Trophoblast cell (in vitro differentiated cells and primary cell): ENCODE data around the gene WASHC2C.
"Not testable (repeated sequence)": the region's sequence is repeated elsewhere in the genome, so short reads cannot be mapped to it uniquely, and the experiment has no call there.

ENCODE experiments used
- DNase-seq, 2 donors: peaks; one replicate each; pipeline ENCODE4 v3.0.0-alpha.2; 2016
- H2AFZ ChIP-seq: 2 replicates; pipeline ENCODE4 v1.6.1; 2013; ENCODE audit warnings: low read length, moderate library complexity, mild to moderate bottlenecking; ENCODE audit not compliant: insufficient read depth, poor library complexity
- H2AK5ac ChIP-seq: 2 replicates; pipeline ENCODE4 v1.6.1; 2013; ENCODE audit warnings: mild to moderate bottlenecking, low read length
- H2BK120ac ChIP-seq: 2 replicates; pipeline ENCODE4 v1.6.1; 2013; ENCODE audit warnings: low read length, mild to moderate bottlenecking, moderate library complexity; ENCODE audit not compliant: insufficient read depth, poor library complexity
- H2BK12ac ChIP-seq: 2 replicates; pipeline ENCODE4 v1.6.1; 2013; ENCODE audit warnings: mild to moderate bottlenecking, low read length, moderate library complexity
- H2BK5ac ChIP-seq: 2 replicates; pipeline ENCODE4 v1.6.1; 2013; ENCODE audit warnings: low read length, low read depth, moderate library complexity, mild to moderate bottlenecking; ENCODE audit not compliant: poor library complexity
- H3K14ac ChIP-seq: 2 replicates; pipeline ENCODE4 v1.6.1; 2013; ENCODE audit warnings: mild to moderate bottlenecking, low read length
- H3K18ac ChIP-seq: 2 replicates; pipeline ENCODE4 v1.6.1; 2013; ENCODE audit warnings: mild to moderate bottlenecking, low read length
- H3K23ac ChIP-seq: 2 replicates; pipeline ENCODE4 v1.6.1; 2013; ENCODE audit warnings: low read length
- H3K27ac ChIP-seq: 2 replicates; pipeline ENCODE4 v1.5.1; 2013; ENCODE audit warnings: low read depth, mild to moderate bottlenecking, inconsistent platforms, low read length, moderate library complexity
- H3K27me3 ChIP-seq: 2 replicates; pipeline ENCODE4 v1.6.1; 2013; ENCODE audit warnings: inconsistent platforms, mild to moderate bottlenecking, low read length, moderate library complexity; ENCODE audit not compliant: insufficient read depth
- H3K36me3 ChIP-seq, 2 experiments: 1 replicate in 1 of 2; 2 replicates in 1 of 2; pipeline ENCODE4 v1.6.1; 2013; ENCODE audit warnings: low read length in 2 of 2, mild to moderate bottlenecking in 2 of 2, moderate library complexity in 1 of 2; ENCODE audit not compliant: insufficient read depth in 2 of 2, control insufficient read depth in 1 of 2
- H3K4ac ChIP-seq: 2 replicates; pipeline ENCODE4 v1.6.1; 2013; ENCODE audit warnings: low read depth, mild to moderate bottlenecking, low read length, moderate library complexity
- H3K4me1 ChIP-seq, 2 experiments: 1 replicate in 1 of 2; 2 replicates in 1 of 2; pipeline ENCODE4 v1.6.1; 2013; ENCODE audit warnings: low read length in 2 of 2, mild to moderate bottlenecking in 2 of 2, moderate library complexity in 1 of 2; ENCODE audit not compliant: insufficient read depth in 2 of 2, control insufficient read depth in 1 of 2
- H3K4me2 ChIP-seq: 2 replicates; pipeline ENCODE4 v1.6.1; 2013; ENCODE audit warnings: inconsistent platforms, mild to moderate bottlenecking, low read length, moderate library complexity
- H3K4me3 ChIP-seq: 2 replicates; pipeline ENCODE4 v1.5.1; 2013; ENCODE audit warnings: mild to moderate bottlenecking, low read depth, low read length, inconsistent platforms
- H3K79me1 ChIP-seq: one replicate; pipeline ENCODE4 v1.6.1; 2013; ENCODE audit warnings: low read length
- H3K79me2 ChIP-seq: 2 replicates; pipeline ENCODE4 v1.6.1; 2013; ENCODE audit warnings: low read length, mild to moderate bottlenecking; ENCODE audit not compliant: control insufficient read depth, insufficient read depth, poor library complexity
- H3K9ac ChIP-seq: 2 replicates; pipeline ENCODE4 v1.6.1; 2013; ENCODE audit warnings: mild to moderate bottlenecking, low read length
- H3K9me3 ChIP-seq: 2 replicates; pipeline ENCODE4 v1.6.1; 2013; ENCODE audit warnings: low read depth, mild to moderate bottlenecking, control low read depth, inconsistent platforms, low read length; ENCODE audit not compliant: insufficient read depth
- H4K12ac ChIP-seq: 2 replicates; pipeline ENCODE4 v1.6.1; 2013; ENCODE audit warnings: low read depth, mild to moderate bottlenecking, low read length, moderate library complexity
- H4K8ac ChIP-seq: 2 replicates; pipeline ENCODE4 v1.6.1; 2013; ENCODE audit warnings: low read depth, mild to moderate bottlenecking, low read length, moderate library complexity
- H4K91ac ChIP-seq: one replicate; pipeline ENCODE4 v1.6.1; 2013; ENCODE audit warnings: low read depth, mild to moderate bottlenecking, low read length, moderate library complexity
- WGBS: extraction: QIAGEN DNeasy Blood & Tissue Kit; methylation state at CpG from one replicate; pipeline ENCODE4 v1.1.7; 2013; ENCODE audit warnings: missing lambda C conversion rate; ENCODE audit not compliant: insufficient read length, insufficient coverage; ENCODE audit errors: extremely low coverage; 5-methylcytosine and 5-hydroxymethylcytosine counted together

WASHC2C gene

DNA sequence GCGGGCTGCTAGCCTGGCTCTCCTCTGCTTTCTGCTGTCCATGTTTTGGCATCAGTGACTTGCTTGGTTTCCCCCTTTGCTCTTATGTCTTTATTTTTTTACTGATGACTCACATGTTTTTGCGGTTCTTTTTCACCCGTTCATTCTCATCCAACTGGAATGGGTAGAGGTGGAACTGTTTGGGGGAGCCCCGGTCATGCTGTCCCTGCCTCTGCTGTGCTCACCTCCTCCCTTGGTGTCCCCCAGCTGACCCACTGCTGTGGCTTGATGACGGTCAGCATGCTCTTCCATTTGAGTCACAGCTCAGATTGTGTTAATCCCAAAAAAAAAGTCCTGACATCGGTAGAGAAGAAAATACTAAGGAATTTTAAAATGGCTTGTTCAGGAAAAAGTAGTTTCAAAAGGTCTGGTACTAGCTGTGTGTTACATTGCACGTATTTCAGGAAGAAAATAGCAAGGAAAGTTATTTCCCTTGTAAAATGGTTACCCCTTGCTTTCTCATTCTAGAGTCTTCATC is 27.0 kb downstream of the WASHC2C start:
- H3K79me1 ChIP-seq, H4K91ac ChIP-seq, H3K4ac ChIP-seq, H2AFZ ChIP-seq, H3K27me3 ChIP-seq, H3K9me3 ChIP-seq, H3K27ac ChIP-seq, H3K79me2 ChIP-seq, H3K9ac ChIP-seq, H3K18ac ChIP-seq, H3K36me3 ChIP-seq, H2BK12ac ChIP-seq, H3K4me1 ChIP-seq, H3K4me3 ChIP-seq, H4K12ac ChIP-seq, DNase-seq, H2BK120ac ChIP-seq, H2AK5ac ChIP-seq, H3K4me2 ChIP-seq, H2BK5ac ChIP-seq, H4K8ac ChIP-seq, H3K23ac ChIP-seq, H3K14ac ChIP-seq: not testable (repeated sequence)
- no CpG with 5 or more reads among the region's 7 CpGs for WGBS

DNA sequence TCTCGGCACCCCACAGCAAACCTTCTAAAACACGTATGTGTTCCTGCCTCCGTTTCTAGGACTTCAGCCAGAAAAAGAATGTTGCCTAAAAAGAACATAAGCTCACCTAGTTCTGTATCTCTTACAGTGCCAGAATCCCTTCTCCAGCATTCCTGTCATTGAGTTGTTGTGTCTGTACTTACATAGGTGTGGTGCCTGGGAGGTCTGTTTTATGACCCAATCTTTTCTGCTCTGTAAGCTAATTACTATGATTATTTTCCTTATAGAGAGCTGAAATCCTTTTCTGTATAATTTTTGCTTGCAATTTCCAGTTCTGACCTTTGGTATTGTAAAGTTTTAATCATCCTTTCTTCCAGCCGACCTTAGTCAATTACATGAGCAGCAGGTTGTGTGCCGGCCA is 28.0 kb downstream of the WASHC2C start:
- no CpG with 5 or more reads among the region's 5 CpGs for WGBS
- not testable (repeated sequence) for H2AFZ ChIP-seq, H2AK5ac ChIP-seq

DNA sequence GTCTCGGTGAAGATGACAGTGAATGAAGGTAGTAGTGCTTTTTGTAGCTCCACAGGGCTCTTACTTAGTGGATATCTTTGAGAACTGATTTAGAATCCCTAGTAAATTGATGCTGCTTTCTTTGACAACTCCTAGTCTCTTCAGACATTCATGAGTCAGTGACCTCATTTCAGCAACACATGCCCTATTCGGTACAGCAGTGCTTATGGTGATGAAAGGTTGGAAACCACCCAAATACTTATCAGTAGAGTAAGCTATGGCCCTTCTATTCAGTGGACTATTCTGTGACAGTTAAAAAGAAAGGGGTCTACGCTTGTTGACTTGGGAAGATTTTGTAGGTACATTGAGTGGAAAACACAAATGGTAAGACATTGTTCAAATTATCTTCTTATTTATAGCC is 29.0 kb downstream of the WASHC2C start:
- H3K4me2 ChIP-seq, H4K12ac ChIP-seq, H3K9ac ChIP-seq, H3K4me1 ChIP-seq, H2AK5ac ChIP-seq, H4K91ac ChIP-seq, H3K27me3 ChIP-seq, H3K79me2 ChIP-seq, H3K4ac ChIP-seq, H2BK5ac ChIP-seq, H3K79me1 ChIP-seq, H3K4me3 ChIP-seq, H2BK120ac ChIP-seq, H3K27ac ChIP-seq, DNase-seq, H2BK12ac ChIP-seq, H3K9me3 ChIP-seq, H4K8ac ChIP-seq, H3K18ac ChIP-seq, H3K23ac ChIP-seq, H3K14ac ChIP-seq, H3K36me3 ChIP-seq, H2AFZ ChIP-seq: not testable (repeated sequence)
- WGBS, result no CpG with 5 or more reads among the region's 3 CpGs

More for the DNA sequence above, 28.0 kb downstream of the WASHC2C start:
- DNase-seq, H4K91ac ChIP-seq, H3K18ac ChIP-seq, H3K27ac ChIP-seq, H3K4me1 ChIP-seq, H3K9me3 ChIP-seq, H3K4me2 ChIP-seq, H3K23ac ChIP-seq, H2BK120ac ChIP-seq, H4K8ac ChIP-seq, H2BK12ac ChIP-seq, H3K36me3 ChIP-seq, H3K27me3 ChIP-seq, H3K9ac ChIP-seq, H3K4ac ChIP-seq, H3K14ac ChIP-seq, H3K4me3 ChIP-seq, H4K12ac ChIP-seq, H3K79me2 ChIP-seq, H3K79me1 ChIP-seq, H2BK5ac ChIP-seq: not testable (repeated sequence)

DNA sequence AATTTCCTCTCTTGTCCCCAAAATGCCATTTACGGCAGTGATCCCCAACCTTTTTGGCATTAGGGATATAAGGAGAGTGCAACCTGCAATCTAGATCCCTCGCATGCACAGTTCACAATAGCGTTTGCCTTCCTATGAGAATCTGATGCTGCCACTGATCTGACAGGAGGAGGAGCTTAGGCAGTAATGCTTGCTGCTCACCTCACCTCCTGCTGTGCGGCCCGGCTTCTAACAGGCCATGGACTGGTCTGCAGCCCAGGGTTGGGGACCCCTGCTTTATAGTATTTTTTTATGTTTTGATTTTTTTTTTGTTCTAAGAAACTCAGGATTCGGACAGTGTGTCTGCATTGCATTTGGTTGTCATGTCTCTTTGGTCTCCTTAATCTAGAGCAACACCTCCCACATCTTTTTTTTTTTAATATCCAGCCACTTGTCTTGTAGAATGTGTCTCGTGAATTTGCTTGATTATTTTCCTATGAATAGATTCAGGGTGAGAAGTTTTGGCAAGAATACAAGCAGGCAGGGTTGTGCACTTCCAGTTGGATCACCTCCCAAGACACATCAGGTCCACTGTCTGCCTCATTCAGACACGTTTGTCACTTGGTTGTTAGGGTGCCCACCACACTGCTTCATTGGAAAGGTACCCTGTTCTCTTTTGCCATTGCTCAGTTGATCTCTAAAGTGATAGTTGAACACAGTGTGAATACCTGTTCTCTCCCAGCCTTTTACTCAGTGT is 30.8 kb downstream of the WASHC2C start:
- not testable (repeated sequence) for H3K27me3 ChIP-seq, H2AK5ac ChIP-seq, H3K4me3 ChIP-seq, H4K12ac ChIP-seq, H3K79me1 ChIP-seq, H3K4me2 ChIP-seq, H4K8ac ChIP-seq, H3K79me2 ChIP-seq, H4K91ac ChIP-seq, H3K18ac ChIP-seq, H2BK120ac ChIP-seq, H2AFZ ChIP-seq, H3K4ac ChIP-seq, H3K23ac ChIP-seq, H2BK12ac ChIP-seq, H3K27ac ChIP-seq, H3K9ac ChIP-seq, H3K9me3 ChIP-seq, H3K36me3 ChIP-seq, H3K4me1 ChIP-seq, DNase-seq, H3K14ac ChIP-seq, H2BK5ac ChIP-seq
- no CpG with 5 or more reads among the region's 8 CpGs for WGBS
